Brain microvascular endothelial cell (primary cell): ENCODE results near the gene RIF1.

Experiments
- DNase-seq: peaks from one replicate; pipeline ENCODE4 v3.0.0-alpha.2; 2020
- H3K27ac ChIP-seq: fragments of 250-450 bp; sonication (Bioruptor Pico); 2 replicates; pipeline ENCODE4 v1.5.1; 2020; ENCODE audit warnings: mild to moderate bottlenecking, moderate library complexity
- H3K27me3 ChIP-seq: fragments of 250-450 bp; sonication (Bioruptor Pico); replicated peaks from 2 replicates; pipeline ENCODE4 v1.5.1; 2020; ENCODE audit warnings: mild to moderate bottlenecking
- H3K36me3 ChIP-seq: fragments of 250-450 bp; sonication (Bioruptor Pico); replicated peaks from 2 replicates; pipeline ENCODE4 v1.5.1; 2020; ENCODE audit warnings: mild to moderate bottlenecking
- H3K4me3 ChIP-seq: 2 replicates; pipeline ENCODE4 v1.5.1; 2011; ENCODE audit warnings: low read depth, mild to moderate bottlenecking, control low read depth, low read length, moderate library complexity
- in situ Hi-C: cut with HindIII; loops from 2 replicates; pipeline ENCODE4 v1.10.0; 2017; ENCODE audit warnings: low sequenced_read_pairs, low pct_ligation_motif_present
- TF ChIP-seq, protein P1 (sequence below): IDR thresholded peaks from 2 replicates; pipeline ENCODE4 v1.5.1; 2011; ENCODE audit warnings: low read depth, mild to moderate bottlenecking, moderate library complexity, low read length, control low read depth, inconsistent platforms; ENCODE audit errors: missing control alignments

Gene RIF1

GRCh38 chr2:151498178-151498577 lies 88.5 kb downstream of the RIF1 start:
- no peak overlapping the region for H3K4me3 ChIP-seq
- in situ Hi-C loops = no loop called here
- DNase-seq = no peak
- H3K36me3 ChIP-seq = no peaks in the 10 kb centered on the region
- no peaks in the 10 kb centered on the region for H3K27me3 ChIP-seq
- H3K27ac ChIP-seq = no peak overlapping the region
- TF ChIP-seq, protein P1, sequence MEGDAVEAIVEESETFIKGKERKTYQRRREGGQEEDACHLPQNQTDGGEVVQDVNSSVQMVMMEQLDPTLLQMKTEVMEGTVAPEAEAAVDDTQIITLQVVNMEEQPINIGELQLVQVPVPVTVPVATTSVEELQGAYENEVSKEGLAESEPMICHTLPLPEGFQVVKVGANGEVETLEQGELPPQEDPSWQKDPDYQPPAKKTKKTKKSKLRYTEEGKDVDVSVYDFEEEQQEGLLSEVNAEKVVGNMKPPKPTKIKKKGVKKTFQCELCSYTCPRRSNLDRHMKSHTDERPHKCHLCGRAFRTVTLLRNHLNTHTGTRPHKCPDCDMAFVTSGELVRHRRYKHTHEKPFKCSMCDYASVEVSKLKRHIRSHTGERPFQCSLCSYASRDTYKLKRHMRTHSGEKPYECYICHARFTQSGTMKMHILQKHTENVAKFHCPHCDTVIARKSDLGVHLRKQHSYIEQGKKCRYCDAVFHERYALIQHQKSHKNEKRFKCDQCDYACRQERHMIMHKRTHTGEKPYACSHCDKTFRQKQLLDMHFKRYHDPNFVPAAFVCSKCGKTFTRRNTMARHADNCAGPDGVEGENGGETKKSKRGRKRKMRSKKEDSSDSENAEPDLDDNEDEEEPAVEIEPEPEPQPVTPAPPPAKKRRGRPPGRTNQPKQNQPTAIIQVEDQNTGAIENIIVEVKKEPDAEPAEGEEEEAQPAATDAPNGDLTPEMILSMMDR = no peak

DNA sequence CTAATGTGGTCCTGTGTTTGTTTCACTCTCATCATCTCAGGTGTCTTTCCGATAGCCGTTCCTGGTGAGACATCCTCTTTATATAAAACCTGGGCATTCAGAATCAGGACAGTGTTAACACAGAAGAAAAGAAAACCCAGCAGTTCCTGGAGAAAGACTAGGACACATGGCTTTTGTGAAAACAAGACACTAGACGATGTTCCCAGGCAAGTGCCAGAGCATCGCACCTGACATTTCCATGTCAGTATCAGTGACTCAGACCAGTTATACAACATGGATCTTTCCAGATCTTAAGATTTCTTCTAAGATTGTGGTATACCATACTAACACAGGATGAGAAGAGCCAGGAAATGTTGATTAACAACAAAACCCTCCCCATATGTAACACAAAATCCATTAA lies 96.5 kb downstream of the RIF1 start:
- in situ Hi-C loops = no loop called here
- Histone ChIP-seq H3K4me3 (no peak overlapping the region), H3K27me3 (no peaks in the 10 kb centered on the region), H3K27ac (no peak overlapping the region), H3K36me3 (no peaks in the 10 kb centered on the region)
- DNase-seq = no peak
- TF ChIP-seq, protein P1 = no peak

- H3K27me3 ChIP-seq = no peaks in the 10 kb centered on the region
- in situ Hi-C loops = no loop called here
- no peak for DNase-seq
- no peak overlapping the region for H3K4me3 ChIP-seq
- H3K27ac ChIP-seq = no peak overlapping the region
- no peaks in the 10 kb centered on the region for H3K36me3 ChIP-seq
- TF ChIP-seq, protein P1 = no peak
Observed at GRCh38 chr2:151508519-151508918, 98.8 kb downstream of the RIF1 start.

- no peaks in the 10 kb centered on the region for H3K27me3 ChIP-seq
- no peak overlapping the region for H3K4me3 ChIP-seq
- in situ Hi-C loops = no loop called here
- no peak overlapping the region for H3K27ac ChIP-seq
- no peaks in the 10 kb centered on the region for H3K36me3 ChIP-seq
- peak; percentile 25 for DNase-seq
- TF ChIP-seq, protein P1 = no peak
Observed at GRCh38 chr2:151518802-151519201, 109.1 kb downstream of the RIF1 start.

DNA sequence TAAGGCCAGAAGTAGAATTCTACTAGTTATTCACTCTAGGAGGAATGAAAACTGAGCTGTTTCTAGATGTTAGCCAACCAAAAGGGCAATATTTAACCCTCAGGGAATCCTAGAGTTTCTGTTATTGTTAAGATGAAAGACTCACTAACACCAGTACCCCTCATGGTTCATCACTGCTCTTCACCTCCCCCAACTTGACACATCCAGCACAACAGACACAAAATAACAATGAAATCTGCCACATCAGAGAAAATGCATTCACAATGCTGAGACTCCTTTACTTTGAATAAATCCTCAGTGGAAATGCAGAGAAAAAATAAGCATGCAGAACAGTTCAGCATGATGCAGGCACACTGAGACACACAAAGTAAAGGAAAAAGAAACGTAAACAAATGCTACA lies 111.3 kb downstream of the RIF1 start:
- no peaks in the 10 kb centered on the region for H3K27me3 ChIP-seq
- in situ Hi-C loops = no loop called here

DNA sequence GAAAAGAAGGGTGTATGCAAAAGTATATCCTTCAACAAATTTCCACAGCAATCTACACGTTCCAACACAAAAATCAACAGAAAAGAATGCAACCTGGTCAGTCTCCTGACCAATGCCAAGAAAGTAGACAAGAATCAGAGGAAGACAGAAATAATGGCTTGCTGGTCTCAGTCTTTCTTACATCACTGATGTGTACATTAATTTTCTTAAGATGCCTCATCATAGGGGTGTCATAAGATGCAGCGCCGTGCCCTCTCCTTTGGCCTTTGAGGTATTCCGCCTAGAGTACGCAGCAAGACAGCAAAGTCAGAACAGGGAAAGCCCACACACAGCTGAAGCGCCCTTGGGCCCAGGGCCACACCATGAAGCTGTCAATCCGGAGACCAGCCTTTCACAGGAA lies 112.9 kb downstream of the RIF1 start:
- Histone ChIP-seq H3K4me3 (no peak overlapping the region), H3K27me3 (no peaks in the 10 kb centered on the region), H3K36me3 (no peaks in the 10 kb centered on the region), H3K27ac (no peak overlapping the region)
- TF ChIP-seq, protein P1 = no peak
- in situ Hi-C loops = no loop called here
- no peak for DNase-seq

More for the DNA sequence above, 111.3 kb downstream of the RIF1 start:
- no peak overlapping the region for H3K27ac ChIP-seq
- no peak for DNase-seq
- TF ChIP-seq, protein P1 = no peak
- no peak overlapping the region for H3K4me3 ChIP-seq
- no peaks in the 10 kb centered on the region for H3K36me3 ChIP-seq
